GM21825 (cell line): ENCODE measurements around the gene PCDH1.

ENCODE experiments used
- ATAC-seq: cut with Tn5 transposase; IDR thresholded peaks from one replicate; pipeline ENCODE4 v1.9.1; 2021; ENCODE audit warnings: mild to moderate bottlenecking, moderate library complexity; ENCODE audit not compliant: unreplicated experiment

Gene PCDH1

GRCh38 chr5:141857226-141857625 lies 21.0 kb downstream of the PCDH1 start:
- ATAC-seq, result no peak

- no peak for ATAC-seq
These were observed 22.0 kb downstream of the PCDH1 start for GRCh38 chr5:141856037-141856790.

DNA sequence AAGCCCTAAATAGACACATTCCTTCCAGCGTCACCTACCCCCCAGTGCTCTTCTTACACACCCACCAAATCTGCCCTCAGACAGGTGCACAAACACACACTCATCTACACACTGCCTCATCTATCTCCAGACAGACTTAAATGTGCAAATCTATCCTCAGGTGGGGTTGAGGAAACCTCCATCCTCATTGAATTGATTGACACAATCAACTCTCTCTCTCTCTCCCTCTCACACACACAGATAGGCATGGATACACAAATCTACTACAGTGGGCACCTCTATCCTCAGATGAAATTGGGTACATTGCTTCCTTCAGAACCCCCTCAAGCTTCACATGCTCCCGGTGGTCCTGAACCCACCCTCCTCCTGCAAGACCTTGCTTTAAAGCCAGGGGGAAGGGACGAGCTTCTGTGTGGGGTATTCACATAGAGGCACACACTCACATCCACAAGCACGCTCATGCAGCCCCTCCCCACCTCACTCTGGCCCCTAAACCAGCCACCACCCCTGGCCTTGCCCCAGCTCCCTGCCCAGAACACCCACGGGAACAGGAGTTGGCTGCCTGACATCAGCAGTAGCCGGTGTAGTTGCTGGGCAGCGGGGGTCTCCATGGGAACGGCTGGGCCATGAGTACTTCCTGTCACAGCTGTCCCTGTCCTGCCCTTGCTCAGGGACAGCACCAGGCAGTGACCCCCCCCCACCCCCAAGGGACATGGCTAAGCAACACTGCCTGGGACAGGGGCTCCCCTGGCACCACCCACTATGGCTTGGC lies 22.8 kb downstream of the PCDH1 start:
- ATAC-seq, result no peak

- no peak for ATAC-seq
These were observed 24.1 kb downstream of the PCDH1 start for GRCh38 chr5:141853895-141854626.

DNA sequence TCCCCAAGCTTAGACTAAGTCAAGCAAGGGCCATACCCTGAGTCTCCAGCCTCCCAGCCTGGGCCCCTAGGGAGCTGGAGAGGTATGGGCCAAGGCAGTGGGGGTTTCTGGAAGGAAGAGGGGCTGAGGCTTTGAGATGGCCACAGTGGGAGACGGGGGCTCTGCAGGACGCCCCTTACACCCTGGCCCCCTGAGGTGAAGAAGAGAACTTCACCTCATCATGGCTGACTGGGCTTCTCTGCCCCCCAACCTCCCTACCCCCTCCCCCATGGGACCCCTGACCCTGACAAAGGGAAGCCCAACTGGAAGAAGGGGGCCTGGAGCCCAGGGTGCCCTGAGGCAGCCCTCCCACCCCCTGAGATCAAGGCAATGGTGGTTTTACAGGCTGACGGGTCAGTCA lies 25.8 kb downstream of the PCDH1 start:
- ATAC-seq, result no peak

DNA sequence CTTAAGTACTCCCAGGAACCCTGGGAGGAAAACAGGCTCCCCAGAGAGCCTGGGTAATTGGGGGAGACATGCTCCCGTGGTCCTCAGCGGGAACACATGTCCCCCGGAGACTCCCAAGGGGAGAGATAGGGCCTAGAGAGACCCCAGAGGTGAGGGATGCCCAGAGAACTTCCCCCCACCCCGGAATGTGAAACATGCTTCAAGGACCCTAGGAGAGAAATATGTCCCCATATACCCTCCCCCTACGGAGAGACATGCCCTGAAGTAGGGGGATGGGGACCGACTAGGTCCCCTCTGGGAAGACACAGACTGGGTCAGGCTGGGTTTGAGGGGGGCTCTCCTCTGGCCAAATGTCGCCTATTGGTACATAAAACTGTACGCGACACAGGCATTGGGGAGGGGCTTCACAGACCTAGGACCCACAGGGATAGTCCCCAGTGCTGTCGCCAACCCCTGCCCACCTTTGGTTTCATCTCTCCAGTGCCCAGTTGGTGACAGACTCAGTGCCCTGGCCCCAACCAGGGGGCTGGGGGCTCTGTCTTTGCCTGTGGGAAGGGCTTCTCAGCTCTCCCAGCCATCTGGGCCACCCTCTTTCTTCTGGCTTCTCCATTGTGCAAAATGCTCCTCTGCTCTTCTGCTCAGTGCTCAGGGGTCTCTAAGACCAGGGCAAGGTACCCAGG lies 26.9 kb downstream of the PCDH1 start:
- ATAC-seq, result no peak

DNA sequence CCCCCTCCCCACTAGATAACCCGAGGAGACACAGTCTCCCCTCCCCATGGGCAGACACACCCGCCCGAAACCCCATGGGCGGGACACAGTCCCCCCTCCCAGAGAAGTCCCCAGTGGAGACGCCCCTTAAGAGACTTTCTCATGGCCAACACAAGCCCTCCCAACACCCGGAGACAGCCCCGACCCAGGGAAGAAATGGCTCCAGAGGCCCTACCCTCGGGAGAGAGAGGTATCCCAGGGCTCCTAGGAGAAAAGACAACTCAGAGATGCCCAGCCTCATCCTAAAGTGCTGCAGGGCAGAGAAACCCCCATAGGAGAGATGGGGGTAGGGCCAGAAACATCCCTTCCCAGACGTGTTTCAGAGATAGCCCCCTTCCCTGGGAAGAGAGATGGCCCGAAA lies 27.4 kb downstream of the PCDH1 start:
- no peak for ATAC-seq

DNA sequence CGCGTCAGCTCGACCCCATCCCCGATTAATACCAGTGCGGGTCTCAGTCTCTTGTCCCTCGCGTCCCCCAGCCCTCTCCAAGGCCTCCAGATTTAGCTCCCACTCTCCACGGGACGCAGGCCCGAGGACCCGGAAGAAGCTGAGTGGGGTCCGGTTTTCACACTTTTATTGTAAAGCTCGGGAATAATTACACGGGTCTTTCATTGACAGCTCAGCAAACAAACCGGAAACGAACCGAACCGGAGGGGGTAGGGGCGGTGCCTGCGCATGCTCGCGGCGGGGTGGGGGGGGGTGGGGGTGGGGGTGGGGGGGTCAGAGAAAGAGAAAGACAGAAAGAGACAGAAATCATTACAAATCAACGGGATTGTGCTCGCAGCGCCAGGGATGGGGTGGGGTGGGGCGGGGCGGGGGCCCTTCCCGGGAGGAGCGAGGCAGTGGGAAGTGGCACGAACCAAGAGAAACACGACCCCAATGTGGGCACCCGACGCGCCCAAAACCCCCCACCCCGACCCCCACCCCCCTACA lies 27.9 kb downstream of the PCDH1 start:
- peak; percentile 6 for ATAC-seq

GRCh38 chr5:141849415-141850243 lies 28.6 kb downstream of the PCDH1 start:
- ATAC-seq, result peak; percentile 82

GRCh38 chr5:141848744-141849414 lies 29.3 kb downstream of the PCDH1 start:
- peak; percentile 23 for ATAC-seq

- no peak for ATAC-seq
These were observed 32.2 kb downstream of the PCDH1 start for GRCh38 chr5:141846031-141846430.

GRCh38 chr5:141845371-141845851 lies 32.8 kb downstream of the PCDH1 start:
- ATAC-seq, result no peak

- ATAC-seq, result no peak
These were observed 33.7 kb downstream of the PCDH1 start for GRCh38 chr5:141844414-141845097.

- no peak for ATAC-seq
These were observed 34.9 kb downstream of the PCDH1 start for GRCh38 chr5:141843156-141843927.

DNA sequence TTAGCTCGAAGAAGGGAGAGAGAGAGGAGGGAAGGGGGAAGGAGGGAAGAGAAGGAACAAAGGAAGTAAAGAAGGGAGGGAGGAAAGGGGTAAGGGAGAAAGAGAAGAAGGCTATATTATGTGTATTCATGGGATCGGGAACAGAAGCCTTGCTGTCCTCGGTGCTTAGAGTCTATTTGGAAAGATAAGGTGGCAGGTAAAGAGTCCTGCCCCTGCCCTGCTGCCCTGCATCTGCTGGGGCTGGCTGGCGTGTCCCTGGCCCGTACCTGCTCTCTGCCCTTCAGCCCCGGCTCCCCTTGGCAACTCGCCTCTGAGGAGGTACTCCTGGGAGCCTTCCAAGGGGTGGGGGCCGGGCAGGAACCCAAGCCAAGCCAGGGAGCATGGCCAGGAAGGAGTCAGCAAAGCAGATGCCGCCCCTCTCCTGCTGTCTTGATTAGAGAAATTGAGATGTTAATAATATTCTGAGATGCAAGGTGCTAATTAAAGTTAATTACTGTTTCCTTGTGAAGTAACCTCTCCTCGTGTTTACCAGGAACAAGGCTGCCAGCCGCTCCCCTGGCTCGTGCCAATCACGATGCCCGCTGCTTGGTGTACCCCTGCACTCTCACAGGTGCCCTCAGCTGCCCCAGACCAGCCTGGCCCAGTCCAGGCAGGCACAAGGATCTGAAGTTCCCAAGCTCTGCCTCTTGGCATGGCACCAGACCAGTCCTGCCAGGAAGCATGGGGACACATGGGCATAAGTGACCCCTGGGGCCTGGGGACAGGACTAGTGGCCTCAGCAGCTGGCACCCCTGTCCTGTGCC lies 36.6 kb downstream of the PCDH1 start:
- no peak for ATAC-seq

- no peak for ATAC-seq
These were observed 37.3 kb downstream of the PCDH1 start for GRCh38 chr5:141840826-141841360.

DNA sequence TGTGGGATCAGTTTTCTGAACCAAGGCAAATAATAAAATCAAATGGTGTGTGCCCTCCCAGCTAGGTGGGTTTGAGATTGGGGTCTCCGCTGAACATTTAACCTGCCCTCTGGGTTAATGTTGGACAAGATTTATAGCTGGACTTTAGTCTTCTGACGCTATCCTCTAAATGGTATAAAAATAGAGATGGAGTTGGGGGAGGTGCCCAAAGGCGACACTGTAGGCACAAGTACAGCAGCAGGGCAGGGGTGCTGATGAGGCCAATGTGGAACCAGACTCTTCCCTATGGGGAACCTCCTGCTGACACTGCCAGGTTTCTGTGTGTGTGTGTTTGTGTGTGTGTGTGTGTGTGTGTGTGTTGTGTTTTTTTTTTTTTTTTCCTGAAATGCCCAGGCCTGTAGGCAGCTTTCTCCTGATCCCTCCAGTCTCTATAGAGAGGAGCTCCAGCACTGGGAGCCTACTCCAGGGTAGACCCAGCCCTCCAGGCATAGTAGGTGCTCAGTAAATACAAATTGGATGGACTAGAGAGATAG lies 37.9 kb downstream of the PCDH1 start:
- ATAC-seq, result no peak
